ENCODE results near the gene SDCCAG8.

DNA sequence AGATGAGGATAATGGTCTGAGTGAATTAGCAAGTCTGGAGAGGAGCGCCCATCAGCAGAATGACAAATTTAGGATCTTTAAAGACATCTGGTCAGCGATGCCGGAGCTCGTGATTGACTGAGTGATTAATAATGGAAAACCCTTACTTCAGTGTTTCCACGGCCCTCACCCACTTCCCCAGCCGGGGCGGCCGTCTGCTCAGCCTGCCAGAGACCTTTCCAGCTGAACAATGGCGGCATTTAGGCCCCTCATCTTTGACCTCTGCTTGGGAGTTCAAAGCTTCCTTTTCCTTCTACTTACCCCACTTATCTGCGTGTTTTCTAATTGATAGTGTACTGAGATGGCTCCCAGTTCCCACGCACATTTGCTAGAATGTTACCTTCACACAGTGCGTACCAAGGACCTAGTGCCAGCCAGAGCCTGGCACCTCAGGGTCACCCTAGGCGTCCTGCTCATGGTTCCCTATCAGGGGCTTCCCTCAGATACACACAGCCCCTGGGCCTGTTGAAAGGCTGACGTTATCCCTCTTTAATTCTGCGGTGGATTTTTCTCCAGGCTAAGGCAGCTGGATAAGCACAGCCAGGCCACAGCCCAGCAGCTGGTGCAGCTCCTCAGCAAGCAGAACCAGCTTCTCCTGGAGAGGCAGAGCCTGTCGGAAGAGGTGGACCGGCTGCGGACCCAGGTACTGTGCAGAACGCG is 232.8 kb downstream of the SDCCAG8 start:
- TF ChIP-seq, protein P1, sequence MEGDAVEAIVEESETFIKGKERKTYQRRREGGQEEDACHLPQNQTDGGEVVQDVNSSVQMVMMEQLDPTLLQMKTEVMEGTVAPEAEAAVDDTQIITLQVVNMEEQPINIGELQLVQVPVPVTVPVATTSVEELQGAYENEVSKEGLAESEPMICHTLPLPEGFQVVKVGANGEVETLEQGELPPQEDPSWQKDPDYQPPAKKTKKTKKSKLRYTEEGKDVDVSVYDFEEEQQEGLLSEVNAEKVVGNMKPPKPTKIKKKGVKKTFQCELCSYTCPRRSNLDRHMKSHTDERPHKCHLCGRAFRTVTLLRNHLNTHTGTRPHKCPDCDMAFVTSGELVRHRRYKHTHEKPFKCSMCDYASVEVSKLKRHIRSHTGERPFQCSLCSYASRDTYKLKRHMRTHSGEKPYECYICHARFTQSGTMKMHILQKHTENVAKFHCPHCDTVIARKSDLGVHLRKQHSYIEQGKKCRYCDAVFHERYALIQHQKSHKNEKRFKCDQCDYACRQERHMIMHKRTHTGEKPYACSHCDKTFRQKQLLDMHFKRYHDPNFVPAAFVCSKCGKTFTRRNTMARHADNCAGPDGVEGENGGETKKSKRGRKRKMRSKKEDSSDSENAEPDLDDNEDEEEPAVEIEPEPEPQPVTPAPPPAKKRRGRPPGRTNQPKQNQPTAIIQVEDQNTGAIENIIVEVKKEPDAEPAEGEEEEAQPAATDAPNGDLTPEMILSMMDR (conservative IDR thresholded peaks at IDR 0.05): no peak
- no peak for TF ChIP-seq ZFX (IDR thresholded peaks at IDR 0.05)

Data from C4-2B (cell line).